Upper lobe of right lung (tissue), 1 donor: ENCODE results near the gene NCMAP. TPM values are rescaled to one million over a fixed set of nuclear protein-coding genes. Genes with fewer than 3 reads are reported as not detected.
A peak's percentile ranks its signal among the peaks of the same experiment; 100 is the strongest.

Source experiments
- ATAC-seq: fragments of 200-7000 bp; cut with Tn5 transposase; one replicate; pipeline ENCODE4 v1.9.1; 2020; ENCODE audit warnings: mild to moderate bottlenecking, moderate library complexity
- DNase-seq: peaks from one replicate; pipeline ENCODE4 v3.0.0-alpha.2; 2020
- H3K27ac ChIP-seq: fragments of 200-600 bp; one replicate; pipeline ENCODE4 v1.8.0; 2022
- H3K27me3 ChIP-seq: fragments of 200-600 bp; one replicate; pipeline ENCODE4 v1.8.0; 2022; ENCODE audit warnings: mild to moderate bottlenecking
- H3K36me3 ChIP-seq: fragments of 200-600 bp; one replicate; pipeline ENCODE4 v1.8.0; 2022
- H3K4me1 ChIP-seq: fragments of 200-600 bp; one replicate; pipeline ENCODE4 v1.8.0; 2022
- H3K4me3 ChIP-seq: fragments of 200-600 bp; one replicate; pipeline ENCODE4 v1.8.0; 2022; ENCODE audit warnings: mild to moderate bottlenecking
- H3K9me3 ChIP-seq: fragments of 200-600 bp; one replicate; pipeline ENCODE4 v1.8.0; 2022
- CTCF ChIP-seq: fragments of 200-600 bp; IDR thresholded peaks from one replicate; pipeline ENCODE4 v1.8.0; 2022; ENCODE audit warnings: antibody characterized with exemption
- intact Hi-C: fragments of 100-400 bp; cut with DNase I; formaldehyde crosslinking; loops from one replicate; pipeline ENCODE4 v1.11.0; 2022
- total RNA-seq: library from RNA; stranded (reverse); fragmentation: NEBNext Ultra II Directional; extraction: Animal tissue kit (Norgen Biotek cat#: 25700); gene quantifications from one replicate; pipeline ENCODE4 v1.2.1, GENCODE V29; 2021
- donor health status: DM: no; HTN: yes; CAD: no; lungs with severe emphysema.

NCMAP gene
- total RNA-seq, 1 donor from 2014 or later: 10.7 TPM

- H3K9me3 ChIP-seq: no peaks in the 10 kb centered on the region
- ATAC-seq (no peak), DNase-seq (no peak)
- H3K36me3 ChIP-seq: no peaks in the 10 kb centered on the region
- no peak for TF ChIP-seq CTCF
- no peak overlapping the region for H3K4me3 ChIP-seq
- H3K27me3 ChIP-seq: peaks cover 3% of the 10 kb centered on the region
- no peak overlapping the region for H3K27ac ChIP-seq
- intact Hi-C loops: no loop called here
- peaks cover 4% of the 10 kb centered on the region for H3K4me1 ChIP-seq
Observed at GRCh38 chr1:24588573-24588972, 32.7 kb downstream of the NCMAP start.

GRCh38 chr1:24589200-24589599 is 33.3 kb downstream of the NCMAP start:
- no peak overlapping the region for H3K4me3 ChIP-seq
- DNase-seq (no peak), ATAC-seq (no peak)
- no peaks in the 10 kb centered on the region for H3K27me3 ChIP-seq
- peaks cover 4% of the 10 kb centered on the region for H3K4me1 ChIP-seq
- H3K9me3 ChIP-seq: no peaks in the 10 kb centered on the region
- H3K36me3 ChIP-seq: no peaks in the 10 kb centered on the region
- TF ChIP-seq CTCF: no peak
- H3K27ac ChIP-seq: no peak overlapping the region
- intact Hi-C loops: no loop called here

GRCh38 chr1:24591781-24592180 is 35.9 kb downstream of the NCMAP start:
- H3K36me3 ChIP-seq: no peaks in the 10 kb centered on the region
- no peak for TF ChIP-seq CTCF
- no peak for DNase-seq
- intact Hi-C loops: no loop called here
- no peak overlapping the region for H3K4me3 ChIP-seq
- ATAC-seq: no peak
- H3K4me1 ChIP-seq: peaks cover 4% of the 10 kb centered on the region
- no peak overlapping the region for H3K27ac ChIP-seq
- peaks cover 3% of the 10 kb centered on the region for H3K27me3 ChIP-seq
- no peaks in the 10 kb centered on the region for H3K9me3 ChIP-seq

- Histone ChIP-seq H3K4me3 (no peak overlapping the region), H3K36me3 (no peaks in the 10 kb centered on the region), H3K4me1 (no peaks in the 10 kb centered on the region), H3K9me3 (no peaks in the 10 kb centered on the region), H3K27ac (no peak overlapping the region), H3K27me3 (peaks cover 6% of the 10 kb centered on the region)
- intact Hi-C loops: no loop called here
- ATAC-seq: peak; percentile 72
- no peak for DNase-seq
- TF ChIP-seq CTCF: no peak
Observed at GRCh38 chr1:24594328-24594598, 38.4 kb downstream of the NCMAP start.

GRCh38 chr1:24596401-24596880 is 40.6 kb downstream of the NCMAP start:
- H3K27ac ChIP-seq: no peak overlapping the region
- H3K27me3 ChIP-seq: peaks cover 6% of the 10 kb centered on the region
- no peaks in the 10 kb centered on the region for H3K4me1 ChIP-seq
- intact Hi-C loops: no loop called here
- ATAC-seq (no peak), DNase-seq (no peak)
- H3K36me3 ChIP-seq: no peaks in the 10 kb centered on the region
- no peaks in the 10 kb centered on the region for H3K9me3 ChIP-seq
- TF ChIP-seq CTCF: no peak
- H3K4me3 ChIP-seq: no peak overlapping the region

GRCh38 chr1:24599265-24599664 is 43.4 kb downstream of the NCMAP start:
- no peak for TF ChIP-seq CTCF
- Histone ChIP-seq H3K4me1 (no peaks in the 10 kb centered on the region), H3K27me3 (peaks cover 6% of the 10 kb centered on the region), H3K4me3 (no peak overlapping the region), H3K9me3 (no peaks in the 10 kb centered on the region), H3K27ac (no peak overlapping the region), H3K36me3 (no peaks in the 10 kb centered on the region)
- no peak for ATAC-seq
- intact Hi-C loops: no loop called here
- no peak for DNase-seq
